CD4-positive, alpha-beta T cell treated with Interleukin-15 for 1 hour (primary cell): ENCODE measurements around the gene CLSTN2.

Experiments used
- DNase-seq: peaks from one replicate; pipeline ENCODE4 v3.0.0-alpha.2; 2020

Gene CLSTN2

DNA sequence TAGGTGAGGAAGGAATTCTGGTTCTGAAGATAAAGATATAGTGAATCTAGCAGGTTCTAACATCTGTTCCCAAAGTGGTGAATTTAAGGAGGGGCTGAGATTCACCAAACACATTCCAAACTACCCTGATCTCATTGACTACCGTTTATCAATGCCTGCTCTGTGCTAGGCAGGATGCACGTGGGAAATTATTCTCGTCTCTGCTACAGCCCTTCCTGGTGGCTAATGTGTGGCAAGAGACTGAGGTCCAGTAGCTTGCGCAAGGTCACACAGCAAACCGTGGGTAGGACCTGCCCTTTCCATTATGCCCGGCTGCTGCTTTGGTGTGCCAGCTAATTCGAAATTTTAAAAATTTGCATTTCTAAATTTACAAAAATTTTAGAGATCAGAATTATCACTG is 533.4 kb downstream of the CLSTN2 start:
- no peak for DNase-seq

- DNase-seq: no peak
These were observed 534.5 kb downstream of the CLSTN2 start for GRCh38 chr3:140469491-140469890.

GRCh38 chr3:140470211-140470610 is 535.2 kb downstream of the CLSTN2 start:
- no peak for DNase-seq

DNA sequence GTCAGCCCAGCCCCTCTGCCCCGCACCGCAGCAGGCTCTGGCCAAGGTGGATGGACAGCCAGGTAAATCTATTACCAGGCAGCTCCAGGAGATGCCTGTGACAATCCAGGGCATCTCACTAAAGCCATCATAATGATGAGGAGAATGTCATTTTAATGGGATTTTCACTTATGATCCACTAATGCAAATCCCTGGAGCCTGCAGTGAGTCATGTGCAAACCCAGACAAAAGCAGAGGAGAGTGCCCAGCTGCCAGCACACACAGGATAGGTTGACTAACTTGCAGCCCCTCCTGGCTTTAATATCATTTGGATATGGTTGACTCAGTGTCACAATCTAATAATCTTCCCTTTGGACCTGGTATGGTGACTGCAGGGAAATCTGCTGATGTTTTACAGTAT is 536.0 kb downstream of the CLSTN2 start:
- DNase-seq: no peak

DNA sequence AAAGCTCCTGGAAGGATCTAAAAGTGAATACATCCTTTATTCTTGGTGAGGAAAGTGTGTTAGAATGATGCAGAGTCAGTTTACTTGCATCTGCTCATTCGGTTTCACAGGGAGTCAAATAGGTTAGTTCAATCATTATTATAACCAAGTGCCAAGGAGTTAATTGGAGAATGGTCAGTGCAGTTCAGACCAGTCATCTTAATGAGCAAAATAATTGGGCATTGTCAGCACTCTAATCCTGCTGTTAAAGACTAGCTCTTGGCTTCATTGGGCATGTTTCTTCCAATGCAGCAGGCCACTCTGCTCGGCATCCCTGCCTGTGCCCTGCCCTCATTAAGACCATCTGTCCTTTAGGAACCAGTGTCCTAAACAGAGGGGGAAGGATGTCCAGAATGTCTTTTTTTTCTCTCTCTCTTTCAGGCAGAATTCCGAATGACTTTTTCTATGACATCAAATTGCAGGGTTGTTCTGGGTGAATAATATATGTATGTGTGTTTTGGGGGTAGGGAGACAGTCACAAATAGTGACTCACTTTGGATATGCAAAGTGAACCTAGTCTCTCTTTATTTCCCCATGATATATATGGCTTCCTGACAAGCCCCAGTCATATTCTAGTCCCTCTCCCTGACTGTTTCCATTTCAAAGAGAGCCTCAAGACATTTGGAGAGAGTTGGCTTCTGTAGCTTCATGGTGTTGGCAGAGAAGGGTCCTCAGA is 537.5 kb downstream of the CLSTN2 start:
- no peak for DNase-seq

DNA sequence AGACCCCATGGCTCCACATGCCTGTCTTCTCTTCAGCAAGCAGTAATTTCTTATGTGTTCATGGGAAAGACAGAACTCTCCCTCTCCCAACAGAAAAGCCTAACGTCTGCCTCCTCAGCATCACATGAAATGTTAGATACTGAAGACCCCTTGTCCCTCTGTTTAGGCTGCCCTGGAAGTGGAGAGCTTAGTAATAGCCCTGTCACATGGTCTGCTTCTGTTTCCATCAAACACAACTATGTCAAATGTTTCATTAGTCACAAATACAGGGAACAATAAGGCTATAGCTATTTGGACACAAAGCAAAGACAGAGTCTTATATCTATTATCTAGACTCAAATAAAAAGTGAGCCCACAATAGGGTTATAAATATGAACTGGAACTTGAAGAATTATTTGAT is 552.6 kb downstream of the CLSTN2 start:
- DNase-seq: no peak

DNA sequence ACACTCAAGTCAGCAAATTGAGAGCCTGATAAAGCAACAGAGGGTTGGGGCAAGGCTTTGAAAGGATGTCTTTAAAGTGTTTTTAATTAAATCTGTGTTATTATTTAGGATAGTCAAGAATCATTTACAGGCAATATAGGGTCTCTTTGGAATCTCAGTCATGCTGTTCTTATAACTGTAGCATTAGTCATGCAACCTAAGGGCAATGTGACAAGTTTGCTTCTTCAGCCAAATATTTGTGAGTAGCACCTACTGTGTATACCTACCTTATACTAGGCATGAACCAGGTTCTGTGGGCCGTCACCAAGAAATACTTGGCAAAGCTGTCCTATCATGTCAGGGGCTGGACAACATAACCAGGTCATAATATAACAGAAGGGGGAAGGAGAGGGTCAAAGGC is 558.3 kb downstream of the CLSTN2 start:
- DNase-seq: no peak

DNA sequence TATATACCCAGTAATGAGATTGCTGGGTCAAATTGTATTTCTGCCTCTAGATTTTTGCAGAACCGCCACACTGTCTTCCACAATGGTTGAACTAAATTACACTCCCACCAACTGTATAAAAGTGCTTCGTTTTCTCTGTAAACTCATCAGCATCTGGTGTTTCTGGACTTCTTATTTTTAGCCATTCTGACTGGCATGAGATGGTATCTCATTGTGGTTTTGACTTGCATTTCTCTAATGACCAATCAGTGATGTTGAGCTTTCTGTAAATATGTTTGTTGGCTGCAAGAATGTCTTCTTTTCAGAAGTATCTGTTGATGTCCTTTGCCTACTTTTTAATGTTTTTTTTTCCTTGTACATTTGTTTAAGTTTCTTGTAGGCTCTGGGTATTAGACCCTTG is 560.0 kb downstream of the CLSTN2 start:
- DNase-seq: no peak

DNA sequence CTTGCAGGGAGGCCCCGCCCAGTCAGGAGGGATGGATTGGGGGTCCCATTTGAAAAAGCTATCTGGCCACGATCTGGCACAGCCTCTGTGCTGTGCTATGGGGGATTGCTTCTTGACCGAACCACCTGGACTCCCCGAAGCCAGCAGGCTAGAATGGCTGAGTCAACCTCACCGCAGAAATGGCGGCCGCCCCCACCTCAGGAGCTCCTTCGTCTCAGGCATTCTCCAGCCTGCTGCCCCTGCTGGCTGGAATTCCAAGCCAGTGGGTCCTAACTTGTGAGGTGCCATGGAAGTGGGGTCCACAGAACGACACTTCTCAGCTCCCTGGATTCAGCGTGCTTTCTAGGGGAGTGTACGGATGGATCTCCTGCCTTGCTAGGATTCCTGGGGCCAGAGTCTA is 562.3 kb downstream of the CLSTN2 start:
- DNase-seq: no peak

GRCh38 chr3:140499114-140499757 is 564.3 kb downstream of the CLSTN2 start:
- DNase-seq: no peak

DNA sequence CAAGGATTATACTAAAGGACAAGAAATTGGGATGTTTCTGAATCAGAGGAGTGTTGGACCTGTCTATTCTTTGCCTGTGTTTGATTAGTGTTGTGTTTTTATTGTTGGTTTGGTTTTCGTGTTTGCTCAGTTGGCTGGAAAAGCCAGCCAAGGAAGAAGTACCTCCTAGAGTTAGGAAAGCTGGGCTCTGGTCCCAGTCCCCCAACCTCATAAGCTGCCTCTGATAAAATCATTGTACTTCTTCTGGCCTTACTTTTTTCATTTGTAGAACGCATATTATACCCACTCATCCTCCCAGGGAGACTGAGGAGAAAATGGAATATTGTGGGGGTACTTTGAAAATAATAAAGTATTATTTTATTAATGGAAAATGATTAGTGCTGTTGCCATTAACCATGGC is 565.5 kb downstream of the CLSTN2 start:
- DNase-seq: no peak

- DNase-seq: no peak
These were observed 566.2 kb downstream of the CLSTN2 start for GRCh38 chr3:140501061-140501769.

DNA sequence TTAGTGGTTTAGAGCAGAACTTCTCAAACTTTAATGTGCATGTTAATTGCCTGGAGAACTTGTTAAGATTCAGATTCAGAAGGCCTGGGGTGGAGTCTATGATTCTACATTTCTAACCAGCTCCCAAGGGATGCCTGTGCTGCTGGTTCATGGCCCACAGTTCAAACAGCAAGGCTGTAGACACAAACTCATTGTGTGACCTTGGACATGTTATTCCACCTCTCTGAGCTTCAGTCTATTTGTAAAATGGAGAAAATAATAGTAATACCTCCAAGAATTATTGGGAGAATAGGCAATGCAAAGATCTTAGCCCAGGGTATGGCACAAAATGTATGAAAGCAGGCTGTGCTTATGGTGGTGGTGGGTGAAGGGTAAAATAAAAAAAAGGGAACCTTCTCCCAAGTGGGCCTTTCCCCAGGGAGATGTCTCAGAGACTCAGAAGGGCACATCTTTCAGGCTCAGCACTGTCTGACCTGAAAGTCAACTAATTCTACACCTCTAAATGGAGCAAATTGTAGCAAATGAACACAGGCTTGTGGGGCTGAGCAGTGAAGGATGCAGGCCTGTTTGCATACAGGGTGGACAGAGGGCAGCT is 566.9 kb downstream of the CLSTN2 start:
- no peak for DNase-seq

- no peak for DNase-seq
These were observed 570.2 kb downstream of the CLSTN2 start for GRCh38 chr3:140505213-140505612.

- DNase-seq: no peak
These were observed 570.9 kb downstream of the CLSTN2 start for GRCh38 chr3:140505876-140506275.

DNA sequence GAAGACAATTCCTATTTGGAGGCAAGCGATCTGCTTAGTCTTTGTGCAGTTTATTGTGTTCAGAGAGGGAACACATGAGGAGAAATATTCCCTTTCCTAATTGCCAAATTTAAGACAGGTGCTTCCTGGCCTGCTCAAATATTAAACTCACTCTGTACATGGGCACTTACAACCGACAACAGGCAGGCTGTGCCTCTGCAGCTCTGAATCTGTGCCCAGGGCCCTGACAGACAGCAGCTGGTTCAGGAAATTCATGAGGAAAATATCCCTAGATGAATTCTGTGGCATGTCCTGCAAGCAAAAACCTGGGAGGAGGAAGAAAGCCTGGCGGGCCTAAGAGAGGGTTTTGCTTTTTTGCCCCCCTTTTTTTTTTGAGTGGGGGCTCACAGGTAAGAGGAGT is 573.6 kb downstream of the CLSTN2 start:
- DNase-seq: no peak

GRCh38 chr3:140509534-140509933 is 574.5 kb downstream of the CLSTN2 start:
- DNase-seq: no peak

GRCh38 chr3:140510303-140510861 is 575.4 kb downstream of the CLSTN2 start:
- no peak for DNase-seq

GRCh38 chr3:140521751-140522445 is 586.9 kb downstream of the CLSTN2 start:
- no peak for DNase-seq

GRCh38 chr3:140522653-140523380 is 587.8 kb downstream of the CLSTN2 start:
- no peak for DNase-seq

GRCh38 chr3:140523600-140523999 is 588.6 kb downstream of the CLSTN2 start:
- DNase-seq: no peak

DNA sequence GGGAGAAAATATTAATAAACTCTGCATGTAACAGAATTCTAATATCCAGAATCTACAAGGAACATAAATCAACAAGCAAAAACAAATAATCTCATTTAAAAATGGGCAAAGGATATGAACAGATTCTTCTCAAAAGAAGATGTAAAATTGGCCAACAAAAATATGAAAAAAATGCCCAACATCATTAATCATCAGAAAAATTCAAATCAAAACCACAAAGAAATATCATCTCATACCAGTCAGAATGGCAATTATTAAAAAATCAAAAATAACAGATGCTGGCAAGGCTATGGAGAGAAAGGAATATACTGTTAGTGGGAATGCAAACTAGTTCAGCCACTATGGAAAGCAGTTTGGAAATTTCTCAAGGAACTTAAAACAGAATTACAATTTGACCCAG is 592.2 kb downstream of the CLSTN2 start:
- DNase-seq: no peak
